Hepatocyte (in vitro differentiated cells): ENCODE data around the gene DOC2B.

Experiments
- EZH2 ChIP-seq: fragments of 200-600 bp; sonication (generic); IDR thresholded peaks from 2 replicates; pipeline ENCODE4 v1.6.1; 2016; ENCODE audit warnings: antibody characterized with exemption, mild to moderate bottlenecking, borderline replicate concordance
- EZH2phosphoT487 ChIP-seq: fragments of 200-600 bp; sonication (generic); IDR thresholded peaks from one replicate; pipeline ENCODE4 v1.6.1; 2018; ENCODE audit warnings: antibody characterized with exemption, mild to moderate bottlenecking, low read depth, moderate library complexity; ENCODE audit not compliant: unreplicated experiment, severe bottlenecking
- TF ChIP-seq, protein P1 (sequence below): fragments of 200-600 bp; sonication (generic); IDR thresholded peaks from 2 replicates; pipeline ENCODE4 v1.5.1; 2016; ENCODE audit warnings: antibody characterized with exemption, mild to moderate bottlenecking; ENCODE audit not compliant: poor library complexity

DNA sequence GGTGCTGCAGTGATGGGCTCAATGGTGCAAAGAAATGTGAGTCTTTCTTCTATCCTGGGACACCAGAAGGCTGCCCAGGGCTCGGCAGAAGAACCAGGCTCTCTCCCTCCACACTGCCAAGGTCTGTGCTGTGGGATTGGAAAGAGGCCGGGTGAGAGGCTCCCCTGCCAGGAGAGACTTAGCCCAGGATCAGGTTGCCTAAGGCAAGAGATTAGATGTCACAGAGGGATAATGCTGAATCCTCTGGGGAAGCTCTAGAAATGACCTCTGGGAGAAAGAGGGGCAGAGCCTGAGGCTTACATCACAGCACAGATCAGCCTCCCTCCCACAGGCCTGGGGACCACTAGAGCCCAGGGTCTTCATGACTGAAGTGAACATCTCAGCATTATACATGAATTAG lies 5.7 kb upstream of the DOC2B start:
- TF ChIP-seq EZH2phosphoT487 (no peak), EZH2 (no peak)
- TF ChIP-seq, protein P1, sequence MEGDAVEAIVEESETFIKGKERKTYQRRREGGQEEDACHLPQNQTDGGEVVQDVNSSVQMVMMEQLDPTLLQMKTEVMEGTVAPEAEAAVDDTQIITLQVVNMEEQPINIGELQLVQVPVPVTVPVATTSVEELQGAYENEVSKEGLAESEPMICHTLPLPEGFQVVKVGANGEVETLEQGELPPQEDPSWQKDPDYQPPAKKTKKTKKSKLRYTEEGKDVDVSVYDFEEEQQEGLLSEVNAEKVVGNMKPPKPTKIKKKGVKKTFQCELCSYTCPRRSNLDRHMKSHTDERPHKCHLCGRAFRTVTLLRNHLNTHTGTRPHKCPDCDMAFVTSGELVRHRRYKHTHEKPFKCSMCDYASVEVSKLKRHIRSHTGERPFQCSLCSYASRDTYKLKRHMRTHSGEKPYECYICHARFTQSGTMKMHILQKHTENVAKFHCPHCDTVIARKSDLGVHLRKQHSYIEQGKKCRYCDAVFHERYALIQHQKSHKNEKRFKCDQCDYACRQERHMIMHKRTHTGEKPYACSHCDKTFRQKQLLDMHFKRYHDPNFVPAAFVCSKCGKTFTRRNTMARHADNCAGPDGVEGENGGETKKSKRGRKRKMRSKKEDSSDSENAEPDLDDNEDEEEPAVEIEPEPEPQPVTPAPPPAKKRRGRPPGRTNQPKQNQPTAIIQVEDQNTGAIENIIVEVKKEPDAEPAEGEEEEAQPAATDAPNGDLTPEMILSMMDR: no peak
